T1000 (cell line): Measurements from ENCODE around the gene PSMC5.
"Not testable (repeated sequence)": the region's sequence is repeated elsewhere in the genome, so short reads cannot be mapped to it uniquely, and the experiment has no call there.

Experiments
- DNase-seq: peaks from one replicate; lab custom pipeline; 2025; ENCODE audit warnings: mixed read lengths; lab: John Stamatoyannopoulos, UW

Gene PSMC5

GRCh38 chr17:63871646-63872365 is 44.6 kb downstream of the PSMC5 start:
- not testable (repeated sequence) for DNase-seq

GRCh38 chr17:63873577-63873976 is 46.3 kb downstream of the PSMC5 start, which contains the start of gene CSH2:
Gene CSH2, minus strand, starts transcription at chr17:63873677. Its CDS starts 63 bp downstream, at chr17:63873614.
- not testable (repeated sequence) for DNase-seq

- not testable (repeated sequence) for DNase-seq
Measured at GRCh38 chr17:63874061-63874626, 46.9 kb downstream of the PSMC5 start.

- not testable (repeated sequence) for DNase-seq
Measured at GRCh38 chr17:63874693-63875092, 47.5 kb downstream of the PSMC5 start.

- DNase-seq, result not testable (repeated sequence)
Measured at GRCh38 chr17:63878413-63878812, 51.2 kb downstream of the PSMC5 start.

- DNase-seq, result no peak
Measured at GRCh38 chr17:63880706-63881105, 53.5 kb downstream of the PSMC5 start.

GRCh38 chr17:63881337-63881736 is 54.1 kb downstream of the PSMC5 start:
- not testable (repeated sequence) for DNase-seq
